K562 (cell line): ENCODE measurements around the gene MYCL. TPM values are rescaled to one million over a fixed set of nuclear protein-coding genes. Genes with fewer than 3 reads are reported as not detected.

Experiments
- BDP1 ChIP-seq: IDR thresholded peaks from 3 replicates; pipeline ENCODE4 v1.6.1; 2011; ENCODE audit not compliant: insufficient read length, insufficient read depth
- CREM ChIP-seq: IDR thresholded peaks from 2 replicates; pipeline ENCODE4 v1.6.1; 2014; ENCODE audit warnings: antibody characterized with exemption, low read depth
- DEAF1 ChIP-seq: fragments of 450-650 bp; formaldehyde crosslinking; IDR thresholded peaks from 2 replicates; pipeline ENCODE4 v1.4.0; 2020; ENCODE audit warnings: mild to moderate bottlenecking, moderate library complexity
- FOXJ2 ChIP-seq: fragments of 200-800 bp; sonication (Bioruptor generic); IDR thresholded peaks from 2 replicates; pipeline ENCODE4 v1.6.1; 2016; ENCODE audit warnings: missing genetic modification characterization, missing compliant biosample characterization
- HDAC3 ChIP-seq: fragments of 450-650 bp; IDR thresholded peaks from 2 replicates; pipeline ENCODE4 v1.6.1; 2018; ENCODE audit warnings: borderline replicate concordance, mild to moderate bottlenecking, moderate library complexity; ENCODE audit not compliant: partially characterized antibody
- HEY1 ChIP-seq: fragments of 250-450 bp; sonication (Bioruptor Pico); IDR thresholded peaks from 2 replicates; pipeline ENCODE4 v1.5.0; 2020; ENCODE audit warnings: mild to moderate bottlenecking, moderate library complexity, borderline replicate concordance
- MEF2D ChIP-seq: conservative IDR thresholded peaks from 2 replicates; pipeline ENCODE4 v1.6.1; 2016; ENCODE audit warnings: low read depth, missing genetic modification characterization, missing compliant biosample characterization
- MNT ChIP-seq, 2 experiments: fragments of 450-650 bp; conservative IDR thresholded peaks; 2 replicates each; pipeline ENCODE4 v1.6.1; 2017; ENCODE audit warnings: mild to moderate bottlenecking in 2 of 2, moderate library complexity in 2 of 2
- MTA1 ChIP-seq: fragments of 450-650 bp; IDR thresholded peaks from 2 replicates; pipeline ENCODE4 v1.6.1; 2017; ENCODE audit warnings: borderline replicate concordance
- RBM39 ChIP-seq: fragments of 200-400 bp; formaldehyde crosslinking; optimal IDR thresholded peaks from 2 replicates; pipeline ENCODE3; 2018; ENCODE audit warnings: low read depth, low read length
- SAFB2 ChIP-seq: fragments of 200-400 bp; formaldehyde crosslinking; IDR thresholded peaks from 2 replicates; pipeline ENCODE4 v1.6.1; 2018; ENCODE audit warnings: borderline replicate concordance, low read length, low read depth, moderate library complexity; ENCODE audit not compliant: severe bottlenecking
- SIN3A ChIP-seq, 2 experiments: fragments of 150-350 bp in 1 of 2; IDR thresholded peaks; 2 replicates each; pipeline ENCODE4 v1.6.1; 2011 to 2016; ENCODE audit warnings: borderline replicate concordance in 2 of 2, low read depth in 2 of 2, low read length in 2 of 2, mild to moderate bottlenecking in 2 of 2, moderate library complexity in 2 of 2; ENCODE audit not compliant: control insufficient read depth in 1 of 2
- SMAD1 ChIP-seq: fragments of 150-350 bp; IDR thresholded peaks from 2 replicates; pipeline ENCODE4 v1.6.1; 2014; ENCODE audit warnings: low read length, low read depth; ENCODE audit not compliant: partially characterized antibody
- SRSF9 ChIP-seq: fragments of 200-400 bp; formaldehyde crosslinking; IDR thresholded peaks from 2 replicates; pipeline ENCODE4 v1.6.1; 2017; ENCODE audit warnings: low read depth, low read length, borderline replicate concordance
- ZBTB11 ChIP-seq, 3 experiments: fragments of 200-800 bp in 1 of 3; fragments of 250-450 bp in 1 of 3; fragments of 450-650 bp in 1 of 3; sonication (Bioruptor Pico) in 1 of 3; sonication (Bioruptor generic) in 1 of 3; formaldehyde crosslinking in 1 of 3; IDR thresholded peaks; 2 replicates each; pipeline versions ENCODE4 v1.6.1 to v1.8.0; 2016 to 2022; ENCODE audit warnings: mild to moderate bottlenecking in 2 of 3, missing genetic modification characterization in 2 of 3, missing compliant biosample characterization in 1 of 3, moderate library complexity in 1 of 3
- ZNF586 ChIP-seq: fragments of 450-650 bp; formaldehyde crosslinking; conservative IDR thresholded peaks from 2 replicates; pipeline ENCODE4 v1.4.0; 2020; ENCODE audit warnings: mild to moderate bottlenecking, moderate library complexity
- ZNF830 ChIP-seq: fragments of 250-450 bp; sonication (Bioruptor Pico); IDR thresholded peaks from 2 replicates; pipeline ENCODE4 v1.5.0; 2021; ENCODE audit warnings: mild to moderate bottlenecking
- polyA plus RNA-seq, 8 experiments: library from polyadenylated mRNA; depleted of rRNA in 4 of 8; stranded (reverse) in 5 of 8; unstranded in 3 of 8; fragments of >200 nt; fragmentation: Nextera tagmentation in 2 of 8; fragmentation: Illumina TruSeq in 1 of 8; extraction: Ambion mirVana in 2 of 8; extraction: Trizol in 1 of 8; gene quantifications; 2 replicates each; pipeline versions ENCODE4 v1.2.1 to v1.2.3, GENCODE V29; 2011 to 2014; ENCODE audit warnings: inconsistent platforms in 1 of 8, missing spikeins in 1 of 8
- total RNA-seq, 7 experiments: library from RNA; depleted of rRNA in 6 of 7; stranded (reverse); fragments of >200 nt in 6 of 7; fragmentation: Illumina TruSeq in 2 of 7; extraction: Trizol in 2 of 7; gene quantifications; 2 replicates each; pipeline versions ENCODE4 v1.2.1 to v1.2.3, GENCODE V29; 2011 to 2021; ENCODE audit warnings: low replicate concordance in 1 of 7

Gene MYCL
- total and polyA plus RNA-seq, 9 of the 15 experiments (the other 6 are each of a cell fraction or from before 2014, with no cell fraction given) = 3.5 to 22.0 (median 12.8) TPM

GRCh38 chr1:39892601-39893595 is 8.8 kb downstream of the MYCL start (continued):
- TF ChIP-seq FOXJ2 (tag) (no peak; the same call in 1 of the 2 replicates), MEF2D (tag) (peak; percentile 93), SMAD1 (peak; percentile 89), RBM39 (no peak), SIN3A (IDR thresholded peaks at IDR 0.05; ENCODE audit: borderline replicate concordance in 2 of 2, control insufficient read depth in 1 of 2, low read depth in 2 of 2, low read length in 2 of 2) (no peak), ZNF586 (CRISPR knock-in tag) (no peak), BDP1 (no peak), HDAC3 (peak; percentile 86), ZNF830 (CRISPR knock-in tag) (no peak), MNT (conservative IDR thresholded peaks at IDR 0.05) (peak in 1 of 2 experiments; percentile 74; a peak in 2 of 4 replicates), ZBTB11 (CRISPR knock-in tag; IDR thresholded peaks at IDR 0.05) (0 out of 6 replicates have a peak, but pooled peaks of 1 of the 3 experiments have one; percentile 54), SAFB2 (no peak), CREM (peak; percentile 40; the same call in 1 of the 2 replicates), SRSF9 (no peak), MTA1 (peak; percentile 95), DEAF1 (CRISPR knock-in tag) (no peak), HEY1 (peak; percentile 65; the same call in 1 of the 2 replicates)
